NCI-H526 treated with DMSO at 0.1 percent for 48 hours (cell line): ENCODE measurements around the gene VAV1.
"Not testable (repeated sequence)": the region's sequence is repeated elsewhere in the genome, so short reads cannot be mapped to it uniquely, and the experiment has no call there.

Experiments used
- DNase-seq: peaks from one replicate; lab custom pipeline; 2025; lab: John Stamatoyannopoulos, UW

Gene VAV1

GRCh38 chr19:6760606-6761005 is 11.9 kb upstream of the VAV1 start:
- DNase-seq: no peak

GRCh38 chr19:6761053-6761676 is 11.3 kb upstream of the VAV1 start:
- DNase-seq: no peak

- DNase-seq: not testable (repeated sequence)
These were observed 10.2 kb upstream of the VAV1 start for GRCh38 chr19:6762253-6762797.

- DNase-seq: peak; percentile 51
These were observed 6.7 kb upstream of the VAV1 start for GRCh38 chr19:6765738-6766356.

- no peak for DNase-seq
These were observed 6.0 kb upstream of the VAV1 start for GRCh38 chr19:6766357-6767080.

- no peak for DNase-seq
These were observed 5.5 kb upstream of the VAV1 start for GRCh38 chr19:6767081-6767356.

- peak; percentile 76 for DNase-seq
These were observed 4.9 kb upstream of the VAV1 start, which contains the start of gene SH2D3A for GRCh38 chr19:6767357-6768235. SH2D3A (minus strand) TSS chr19:6767435; CDS start chr19:6763748, 3,687 bp downstream.

- DNase-seq: no peak
These were observed 4.2 kb upstream of the VAV1 start for GRCh38 chr19:6768236-6768785.

GRCh38 chr19:6769006-6769619 is 3.4 kb upstream of the VAV1 start:
- DNase-seq: no peak

- DNase-seq: not testable (repeated sequence)
These were observed 870 bp upstream of the VAV1 start for GRCh38 chr19:6771648-6772027.

GRCh38 chr19:6772866-6773322 is 386 bp downstream of the VAV1 start:
- no peak for DNase-seq

GRCh38 chr19:6773323-6773931 is 919 bp downstream of the VAV1 start:
- DNase-seq: peak; percentile 69

- DNase-seq: peak; percentile 11
These were observed 2.6 kb downstream of the VAV1 start for GRCh38 chr19:6774821-6775707.

GRCh38 chr19:6776045-6776444 is 3.5 kb downstream of the VAV1 start:
- not testable (repeated sequence) for DNase-seq

GRCh38 chr19:6776999-6777398 is 4.5 kb downstream of the VAV1 start:
- no peak for DNase-seq

GRCh38 chr19:6777434-6777833 is 4.9 kb downstream of the VAV1 start:
- no peak for DNase-seq

- no peak for DNase-seq
These were observed 5.9 kb downstream of the VAV1 start for GRCh38 chr19:6778386-6778785.

- no peak for DNase-seq
These were observed 6.7 kb downstream of the VAV1 start for GRCh38 chr19:6779206-6779605.

GRCh38 chr19:6787393-6787792 is 14.9 kb downstream of the VAV1 start:
- no peak for DNase-seq

GRCh38 chr19:6788896-6789295 is 16.4 kb downstream of the VAV1 start:
- DNase-seq: no peak
